Endometrial microvascular endothelial cells (primary cell): ENCODE data around the gene MYL2. TPM values are rescaled to one million over a fixed set of nuclear protein-coding genes. Genes with fewer than 3 reads are reported as not detected.

Experiments
- total RNA-seq: library from RNA; depleted of rRNA; stranded (reverse); fragments of >200 nt; gene quantifications from one replicate; pipeline ENCODE4 v1.2.3, GENCODE V29; 2015; ENCODE audit errors: inconsistent ontology term

MYL2 gene
- total RNA-seq, 1 donor from 2014 or later, result not detected

Other genes with a start within 250 kb of the MYL2 start
- gene HVCN1, start 231.5 kb downstream of the MYL2 start, total RNA-seq, result 9.2 TPM
- 203 TPM for gene PPP1CC, start 177.7 kb downstream of the MYL2 start, total RNA-seq
- gene CCDC63, start 73.6 kb downstream of the MYL2 start, total RNA-seq, result not detected
- not detected for gene CUX2, start 113.6 kb upstream of the MYL2 start, total RNA-seq